Gastroesophageal sphincter (tissue), 3 donors: ENCODE results near the gene NCLN.

ENCODE experiments used
- EP300 ChIP-seq: sonication (generic); formaldehyde crosslinking; IDR thresholded peaks from one replicate; pipeline ENCODE4 v1.6.1; 2017; ENCODE audit warnings: antibody characterized with exemption, mild to moderate bottlenecking
- POLR2AphosphoS5 ChIP-seq: sonication (generic); formaldehyde crosslinking; IDR thresholded peaks from one replicate; pipeline ENCODE4 v1.6.1; 2017; ENCODE audit warnings: antibody characterized with exemption
- TF ChIP-seq, protein P1 (sequence below), 4 experiments: fragments of 200-600 bp in 2 of 4; fragments of 450-650 bp in 2 of 4; sonication (generic) in 1 of 4; IDR thresholded peaks; one replicate each; pipeline ENCODE4 v1.5.1; 2017 to 2019; ENCODE audit warnings: antibody characterized with exemption in 4 of 4, mild to moderate bottlenecking in 2 of 4, moderate library complexity in 2 of 4

DNA sequence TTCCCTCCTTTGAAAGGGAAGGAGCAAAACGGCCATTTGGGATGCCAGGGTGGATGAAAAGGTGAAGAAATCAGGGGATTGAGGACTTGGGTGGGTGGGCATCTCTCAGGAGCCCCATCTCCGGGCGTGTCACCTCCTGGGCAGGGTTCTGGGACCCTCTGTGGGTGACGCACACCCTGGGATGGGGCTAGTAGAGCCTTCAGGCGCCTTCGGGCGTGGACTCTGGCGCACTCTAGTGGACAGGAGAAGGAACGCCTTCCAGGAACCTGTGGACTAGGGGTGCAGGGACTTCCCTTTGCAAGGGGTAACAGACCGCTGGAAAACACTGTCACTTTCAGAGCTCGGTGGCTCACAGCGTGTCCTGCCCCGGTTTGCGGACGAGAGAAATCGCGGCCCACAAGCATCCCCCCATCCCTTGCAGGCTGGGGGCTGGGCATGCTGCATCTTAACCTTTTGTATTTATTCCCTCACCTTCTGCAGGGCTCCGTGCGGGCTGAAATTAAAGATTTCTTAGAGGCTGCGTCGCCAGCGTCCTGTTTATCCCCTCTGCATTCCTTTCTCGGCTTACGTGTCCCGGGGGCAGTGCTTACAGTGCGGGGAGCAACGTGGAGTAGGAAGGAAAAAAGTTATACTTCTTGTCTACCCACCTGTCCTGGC is 22.4 kb upstream of the NCLN start:
- no peak for TF ChIP-seq POLR2AphosphoS5
- TF ChIP-seq EP300: no peak
- TF ChIP-seq, protein P1, sequence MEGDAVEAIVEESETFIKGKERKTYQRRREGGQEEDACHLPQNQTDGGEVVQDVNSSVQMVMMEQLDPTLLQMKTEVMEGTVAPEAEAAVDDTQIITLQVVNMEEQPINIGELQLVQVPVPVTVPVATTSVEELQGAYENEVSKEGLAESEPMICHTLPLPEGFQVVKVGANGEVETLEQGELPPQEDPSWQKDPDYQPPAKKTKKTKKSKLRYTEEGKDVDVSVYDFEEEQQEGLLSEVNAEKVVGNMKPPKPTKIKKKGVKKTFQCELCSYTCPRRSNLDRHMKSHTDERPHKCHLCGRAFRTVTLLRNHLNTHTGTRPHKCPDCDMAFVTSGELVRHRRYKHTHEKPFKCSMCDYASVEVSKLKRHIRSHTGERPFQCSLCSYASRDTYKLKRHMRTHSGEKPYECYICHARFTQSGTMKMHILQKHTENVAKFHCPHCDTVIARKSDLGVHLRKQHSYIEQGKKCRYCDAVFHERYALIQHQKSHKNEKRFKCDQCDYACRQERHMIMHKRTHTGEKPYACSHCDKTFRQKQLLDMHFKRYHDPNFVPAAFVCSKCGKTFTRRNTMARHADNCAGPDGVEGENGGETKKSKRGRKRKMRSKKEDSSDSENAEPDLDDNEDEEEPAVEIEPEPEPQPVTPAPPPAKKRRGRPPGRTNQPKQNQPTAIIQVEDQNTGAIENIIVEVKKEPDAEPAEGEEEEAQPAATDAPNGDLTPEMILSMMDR (IDR thresholded peaks at IDR 0.05): peak in 3 of 4 experiments; percentile 78 to 96 (median 79)
